H9 (cell line): ENCODE data around the gene FBXL13. TPM values are rescaled to one million over a fixed set of nuclear protein-coding genes. Genes with fewer than 3 reads are reported as not detected.

ENCODE experiments used
- DNase-seq: peaks from one replicate; pipeline ENCODE4 v3.0.0-alpha.2; 2017
- H2AFZ ChIP-seq: one replicate; pipeline ENCODE4 v1.6.1; 2013; ENCODE audit warnings: mild to moderate bottlenecking, low read length, control low read depth, moderate library complexity
- H2AK5ac ChIP-seq: 2 replicates; pipeline ENCODE4 v1.6.1; 2013; ENCODE audit warnings: low read length, control low read depth, mixed read lengths; ENCODE audit not compliant: insufficient read length
- H2BK120ac ChIP-seq: one replicate; pipeline ENCODE4 v1.6.1; 2013; ENCODE audit warnings: low read depth, mild to moderate bottlenecking, low read length, control low read depth, inconsistent platforms; ENCODE audit not compliant: poor library complexity, severe bottlenecking
- H2BK12ac ChIP-seq: 2 replicates; pipeline ENCODE4 v1.6.1; 2013; ENCODE audit warnings: low read length, control low read depth, mixed read lengths, low read depth; ENCODE audit not compliant: insufficient read length
- H2BK15ac ChIP-seq: 2 replicates; pipeline ENCODE4 v1.6.1; 2013; ENCODE audit warnings: low read depth, low read length, control low read depth
- H2BK20ac ChIP-seq: one replicate; pipeline ENCODE4 v1.6.1; 2013; ENCODE audit warnings: low read depth, mild to moderate bottlenecking, low read length, control low read depth, inconsistent platforms; ENCODE audit not compliant: poor library complexity, severe bottlenecking
- H2BK5ac ChIP-seq: 2 replicates; pipeline ENCODE4 v1.6.1; 2013; ENCODE audit warnings: low read length, control low read depth, mixed read lengths; ENCODE audit not compliant: insufficient read length
- H3K14ac ChIP-seq: 2 replicates; pipeline ENCODE4 v1.6.1; 2013; ENCODE audit warnings: low read length, control low read depth; ENCODE audit not compliant: insufficient read depth
- H3K18ac ChIP-seq: 2 replicates; pipeline ENCODE4 v1.6.1; 2013; ENCODE audit warnings: low read depth, mild to moderate bottlenecking, mixed read lengths, low read length, control low read depth; ENCODE audit not compliant: insufficient read length
- H3K23ac ChIP-seq: 2 replicates; pipeline ENCODE4 v1.6.1; 2013; ENCODE audit warnings: low read length, control low read depth, mixed read lengths, low read depth; ENCODE audit not compliant: insufficient read length
- H3K23me2 ChIP-seq: 2 replicates; pipeline ENCODE4 v1.6.1; 2013; ENCODE audit warnings: low read depth, mild to moderate bottlenecking, mixed read lengths, low read length, control low read depth; ENCODE audit not compliant: insufficient read length, poor library complexity, severe bottlenecking
- H3K27ac ChIP-seq: 2 replicates; pipeline ENCODE4 v1.5.1; 2013; ENCODE audit warnings: low read length, control low read depth, mixed read lengths, low read depth; ENCODE audit not compliant: insufficient read length
- H3K27me3 ChIP-seq: 2 replicates; pipeline ENCODE4 v1.6.1; 2013; ENCODE audit warnings: low read length, control low read depth, inconsistent platforms; ENCODE audit not compliant: insufficient read depth
- H3K4ac ChIP-seq: 2 replicates; pipeline ENCODE4 v1.6.1; 2013; ENCODE audit warnings: low read depth, mild to moderate bottlenecking, control low read depth, inconsistent platforms, low read length, moderate library complexity
- H3K4me1 ChIP-seq: 2 replicates; pipeline ENCODE4 v1.6.1; 2013; ENCODE audit warnings: low read length, control low read depth, inconsistent platforms; ENCODE audit not compliant: insufficient read depth
- H3K4me2 ChIP-seq: 2 replicates; pipeline ENCODE4 v1.6.1; 2013; ENCODE audit warnings: low read length, control low read depth, mixed read lengths; ENCODE audit not compliant: insufficient read length, insufficient read depth
- H3K56ac ChIP-seq: 2 replicates; pipeline ENCODE4 v1.6.1; 2013; ENCODE audit warnings: low read depth, mild to moderate bottlenecking, mixed read lengths, low read length, control low read depth; ENCODE audit not compliant: insufficient read length
- H3K79me1 ChIP-seq: 2 replicates; pipeline ENCODE4 v1.6.1; 2013; ENCODE audit warnings: low read depth, mild to moderate bottlenecking, moderate library complexity, low read length, control low read depth, inconsistent platforms; ENCODE audit not compliant: insufficient read depth, poor library complexity, severe bottlenecking
- H3K79me2 ChIP-seq: 2 replicates; pipeline ENCODE4 v1.6.1; 2013; ENCODE audit warnings: low read length, control low read depth, inconsistent platforms; ENCODE audit not compliant: insufficient read depth
- H3K9ac ChIP-seq: 2 replicates; pipeline ENCODE4 v1.6.1; 2013; ENCODE audit warnings: low read length, control low read depth, mixed read lengths; ENCODE audit not compliant: insufficient read length; ENCODE audit errors: extremely low read depth
- H3K9me3 ChIP-seq: one replicate; pipeline ENCODE4 v1.6.1; 2013; ENCODE audit warnings: low read depth, low read length, inconsistent platforms; ENCODE audit not compliant: control insufficient read depth
- H3T11ph ChIP-seq: one replicate; pipeline ENCODE4 v1.6.1; 2013; ENCODE audit warnings: mild to moderate bottlenecking, low read length, control low read depth, inconsistent platforms
- H4K20me1 ChIP-seq: one replicate; pipeline ENCODE4 v1.6.1; 2013; ENCODE audit not compliant: control insufficient read depth, insufficient read length, insufficient read depth
- H4K5ac ChIP-seq: 2 replicates; pipeline ENCODE4 v1.6.1; 2013; ENCODE audit warnings: low read depth, mild to moderate bottlenecking, mixed read lengths, low read length, control low read depth; ENCODE audit not compliant: insufficient read length
- H4K8ac ChIP-seq: replicated peaks from 2 replicates; pipeline ENCODE4 v1.6.1; 2013; ENCODE audit warnings: low read length, control low read depth, mixed read lengths, low read depth; ENCODE audit not compliant: insufficient read length
- H4K91ac ChIP-seq: 2 replicates; pipeline ENCODE4 v1.6.1; 2013; ENCODE audit warnings: low read depth, mild to moderate bottlenecking, moderate library complexity, mixed read lengths, low read length, control low read depth; ENCODE audit not compliant: insufficient read length
- H3K27ac Mint-ChIP-seq, 3 experiments: 2 replicates in 2 of 3; 3 replicates in 1 of 3; pipeline ENCODE4 v1.8.0; 2020 to 2021; ENCODE audit warnings: mixed read lengths in 3 of 3, mild to moderate bottlenecking in 1 of 3, moderate library complexity in 1 of 3
- H3K27me3 Mint-ChIP-seq: 2 replicates; pipeline ENCODE4 v1.8.0; 2021; ENCODE audit warnings: low read depth, mild to moderate bottlenecking, moderate library complexity, mixed read lengths
- H3K36me3 Mint-ChIP-seq, 3 experiments: 2 replicates in 2 of 3; 3 replicates in 1 of 3; pipeline ENCODE4 v1.8.0; 2020 to 2021; ENCODE audit warnings: low read depth in 3 of 3, mixed read lengths in 3 of 3; ENCODE audit not compliant: insufficient read depth in 1 of 3
- H3K4me1 Mint-ChIP-seq, 2 experiments: 2 replicates each; pipeline ENCODE4 v1.8.0; 2020; ENCODE audit warnings: mixed read lengths in 2 of 2
- H3K4me3 Mint-ChIP-seq, 2 experiments: 2 replicates in 1 of 2; 3 replicates in 1 of 2; pipeline ENCODE4 v1.8.0; 2020 to 2021; ENCODE audit warnings: mild to moderate bottlenecking in 2 of 2, mixed read lengths in 2 of 2, moderate library complexity in 1 of 2
- H3K9me3 Mint-ChIP-seq, 2 experiments: 2 replicates in 1 of 2; 3 replicates in 1 of 2; pipeline ENCODE4 v1.8.0; 2020; ENCODE audit warnings: mild to moderate bottlenecking in 2 of 2, mixed read lengths in 2 of 2, moderate library complexity in 1 of 2
- total RNA-seq: library from RNA; stranded (reverse); gene quantifications from 2 replicates; pipeline ENCODE4 v1.2.1, GENCODE V29; 2021
- TF ChIP-seq, protein P1 (sequence below): fragments of 200-600 bp; sonication (generic); conservative IDR thresholded peaks from 3 replicates; pipeline ENCODE4 v1.8.0; 2021; ENCODE audit warnings: antibody characterized with exemption, mild to moderate bottlenecking

FBXL13 gene
- total RNA-seq, 1 experiment from 2014 or later: 4.4 TPM

DNA sequence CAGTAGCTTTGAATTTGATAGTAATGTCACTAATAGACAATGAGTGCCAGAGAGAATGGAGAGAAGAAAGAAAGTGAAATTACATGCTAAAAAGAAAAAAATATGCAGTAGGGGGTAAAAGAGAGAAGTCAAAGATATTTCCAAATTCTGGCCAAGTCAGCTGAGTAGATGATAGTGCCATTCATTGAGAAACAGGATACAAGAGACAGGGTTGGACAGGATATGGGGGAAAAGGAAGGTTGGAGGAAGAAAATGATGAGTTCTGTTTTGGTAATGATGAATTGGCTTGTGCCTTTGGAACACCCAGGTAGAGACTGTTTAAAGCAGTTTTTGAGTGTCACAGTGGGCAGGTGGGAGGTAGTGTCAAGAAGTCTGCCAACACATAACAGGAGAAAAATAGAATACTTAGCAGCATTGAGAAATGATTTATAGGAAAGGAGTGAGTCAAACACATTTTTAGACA is 83.5 kb downstream of the FBXL13 start:
- H3K9ac ChIP-seq: no peak overlapping the region
- no peak overlapping the region for H3K4me3 Mint-ChIP-seq

More for the DNA sequence above, 83.5 kb downstream of the FBXL13 start:
- H3K27ac ChIP-seq: no peak overlapping the region
- H3K27me3 Mint-ChIP-seq: no peaks in the 10 kb centered on the region
- no peak overlapping the region for H2BK20ac ChIP-seq
- H3T11ph ChIP-seq: no peak overlapping the region
- no peak overlapping the region for H3K56ac ChIP-seq
- H3K23ac ChIP-seq: no peak overlapping the region
- no peaks in the 10 kb centered on the region for H3K4me1 ChIP-seq
- H2BK5ac ChIP-seq: no peak overlapping the region
- no peak overlapping the region for H2BK120ac ChIP-seq
- H3K9me3 Mint-ChIP-seq: no peaks in the 10 kb centered on the region
- no peaks in the 10 kb centered on the region for H3K9me3 ChIP-seq
- H4K8ac ChIP-seq: no peak overlapping the region
- no peaks in the 10 kb centered on the region for H3K4me1 Mint-ChIP-seq
- no peak overlapping the region for H3K27ac Mint-ChIP-seq
- no peak overlapping the region for H3K14ac ChIP-seq
- H4K20me1 ChIP-seq: no peaks in the 10 kb centered on the region
- H3K4me2 ChIP-seq: no peak overlapping the region
- no peak overlapping the region for H4K91ac ChIP-seq
- no peak overlapping the region for H4K5ac ChIP-seq
- TF ChIP-seq, protein P1, sequence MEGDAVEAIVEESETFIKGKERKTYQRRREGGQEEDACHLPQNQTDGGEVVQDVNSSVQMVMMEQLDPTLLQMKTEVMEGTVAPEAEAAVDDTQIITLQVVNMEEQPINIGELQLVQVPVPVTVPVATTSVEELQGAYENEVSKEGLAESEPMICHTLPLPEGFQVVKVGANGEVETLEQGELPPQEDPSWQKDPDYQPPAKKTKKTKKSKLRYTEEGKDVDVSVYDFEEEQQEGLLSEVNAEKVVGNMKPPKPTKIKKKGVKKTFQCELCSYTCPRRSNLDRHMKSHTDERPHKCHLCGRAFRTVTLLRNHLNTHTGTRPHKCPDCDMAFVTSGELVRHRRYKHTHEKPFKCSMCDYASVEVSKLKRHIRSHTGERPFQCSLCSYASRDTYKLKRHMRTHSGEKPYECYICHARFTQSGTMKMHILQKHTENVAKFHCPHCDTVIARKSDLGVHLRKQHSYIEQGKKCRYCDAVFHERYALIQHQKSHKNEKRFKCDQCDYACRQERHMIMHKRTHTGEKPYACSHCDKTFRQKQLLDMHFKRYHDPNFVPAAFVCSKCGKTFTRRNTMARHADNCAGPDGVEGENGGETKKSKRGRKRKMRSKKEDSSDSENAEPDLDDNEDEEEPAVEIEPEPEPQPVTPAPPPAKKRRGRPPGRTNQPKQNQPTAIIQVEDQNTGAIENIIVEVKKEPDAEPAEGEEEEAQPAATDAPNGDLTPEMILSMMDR: no peak
- no peaks in the 10 kb centered on the region for H3K23me2 ChIP-seq
- H2AFZ ChIP-seq: no peak overlapping the region
- no peak overlapping the region for H2BK15ac ChIP-seq
- H3K18ac ChIP-seq: no peak overlapping the region
- H3K4ac ChIP-seq: no peak overlapping the region
- no peak overlapping the region for H2AK5ac ChIP-seq
- no peak overlapping the region for H2BK12ac ChIP-seq
- no peaks in the 10 kb centered on the region for H3K79me1 ChIP-seq
- no peaks in the 10 kb centered on the region for H3K36me3 Mint-ChIP-seq
- no peaks in the 10 kb centered on the region for H3K79me2 ChIP-seq
- no peaks in the 10 kb centered on the region; the same call in 1 of the 2 replicates for H3K27me3 ChIP-seq
- DNase-seq: no peak
